CD14-positive monocyte (primary cell): Measurements from ENCODE around the gene TEAD1. TPM values are rescaled to one million over a fixed set of nuclear protein-coding genes. Genes with fewer than 3 reads are reported as not detected.

Experiments
- DNase-seq, 3 donors: peaks; one replicate each; pipeline ENCODE4 v3.0.0-alpha.2; 2011 to 2022
- H2AFZ ChIP-seq: 2 replicates; pipeline ENCODE4 v1.6.0; 2012; ENCODE audit warnings: mild to moderate bottlenecking, low read depth, low read length, inconsistent platforms; ENCODE audit not compliant: insufficient read depth, poor library complexity, severe bottlenecking
- H3K27ac ChIP-seq, 2 donors: 1 replicate in 1 of 2; 2 replicates in 1 of 2; pipeline ENCODE4 v1.5.1; 2012 to 2013; ENCODE audit warnings: low read length in 2 of 2, control low read depth in 1 of 2, inconsistent platforms in 1 of 2, low read depth in 1 of 2, mild to moderate bottlenecking in 1 of 2
- H3K27me3 ChIP-seq, 2 donors: one replicate each; pipeline versions ENCODE4 v1.6.0 to v1.6.1; 2011 to 2013; ENCODE audit warnings: low read length in 2 of 2; ENCODE audit not compliant: control insufficient read depth in 2 of 2, insufficient read depth in 2 of 2
- H3K36me3 ChIP-seq, 2 donors: replicated peaks in 1 of 2; 1 replicate in 1 of 2; 2 replicates in 1 of 2; pipeline versions ENCODE4 v1.5.1 to v1.6.1; 2012 to 2013; ENCODE audit warnings: low read length in 2 of 2, control low read depth in 1 of 2, inconsistent platforms in 1 of 2, mild to moderate bottlenecking in 1 of 2; ENCODE audit not compliant: insufficient read depth in 2 of 2, control insufficient read depth in 1 of 2
- H3K4me1 ChIP-seq, 2 donors: 1 replicate in 1 of 2; 2 replicates in 1 of 2; pipeline versions ENCODE4 v1.5.1 to v1.6.1; 2012 to 2013; ENCODE audit warnings: low read length in 2 of 2, control low read depth in 1 of 2, inconsistent platforms in 1 of 2, mild to moderate bottlenecking in 1 of 2, moderate library complexity in 1 of 2; ENCODE audit not compliant: insufficient read depth in 2 of 2, control insufficient read depth in 1 of 2
- H3K4me2 ChIP-seq: replicated peaks from 2 replicates; pipeline ENCODE3; 2012; ENCODE audit warnings: low read length, moderate library complexity, mild to moderate bottlenecking; ENCODE audit not compliant: poor library complexity, severe bottlenecking; ENCODE audit errors: extremely low read depth
- H3K4me3 ChIP-seq, 3 experiments: fragments of 200-600 bp in 1 of 3; sonication (generic) in 1 of 3; replicated peaks in 1 of 3; 1 replicate in 2 of 3; 2 replicates in 1 of 3; pipeline ENCODE4 v1.5.1; 2011 to 2013; ENCODE audit warnings: low read length in 3 of 3, mild to moderate bottlenecking in 3 of 3, control low read depth in 2 of 3, low read depth in 2 of 3, inconsistent platforms in 1 of 3, moderate library complexity in 1 of 3
- H3K79me2 ChIP-seq: 2 replicates; pipeline ENCODE4 v1.6.0; 2012; ENCODE audit warnings: mild to moderate bottlenecking, control low read depth, inconsistent platforms, low read length, moderate library complexity; ENCODE audit not compliant: insufficient read depth
- H3K9ac ChIP-seq: 2 replicates; pipeline ENCODE4 v1.6.0; 2017; ENCODE audit warnings: low read length, mild to moderate bottlenecking; ENCODE audit not compliant: insufficient read depth, poor library complexity, severe bottlenecking
- H3K9me3 ChIP-seq, 2 donors: replicated peaks in 1 of 2; 1 replicate in 1 of 2; 2 replicates in 1 of 2; pipeline versions ENCODE4 v1.5.1 to v1.6.1; 2012 to 2013; ENCODE audit warnings: low read length in 2 of 2, control low read depth in 1 of 2; ENCODE audit not compliant: control insufficient read depth in 1 of 2, insufficient read depth in 1 of 2
- H4K20me1 ChIP-seq: 2 replicates; pipeline ENCODE4 v1.6.0; 2012; ENCODE audit warnings: mild to moderate bottlenecking, low read length, control low read depth, moderate library complexity; ENCODE audit not compliant: insufficient read depth
- H3K27ac Mint-ChIP-seq, 7 donors: one replicate each; pipeline ENCODE4 v1.8.0; 2020; ENCODE audit warnings: mild to moderate bottlenecking in 7 of 7, mixed read lengths in 7 of 7, moderate library complexity in 6 of 7, inconsistent platforms in 2 of 7
- H3K27me3 Mint-ChIP-seq, 3 donors: one replicate each; pipeline ENCODE4 v1.8.0; 2021 to 2022; ENCODE audit warnings: low read depth in 3 of 3, mild to moderate bottlenecking in 3 of 3, mixed read lengths in 3 of 3, moderate library complexity in 3 of 3, inconsistent platforms in 1 of 3
- H3K36me3 Mint-ChIP-seq, 2 donors: one replicate each; pipeline ENCODE4 v1.8.0; 2020; ENCODE audit warnings: mixed read lengths in 2 of 2, inconsistent platforms in 1 of 2, mild to moderate bottlenecking in 1 of 2
- H3K4me1 Mint-ChIP-seq: one replicate; pipeline ENCODE4 v1.8.0; 2020; ENCODE audit warnings: mild to moderate bottlenecking, mixed read lengths
- H3K4me3 Mint-ChIP-seq, 2 donors: one replicate each; pipeline ENCODE4 v1.8.0; 2020; ENCODE audit warnings: mild to moderate bottlenecking in 2 of 2, mixed read lengths in 2 of 2, moderate library complexity in 1 of 2
- H3K9me3 Mint-ChIP-seq, 7 donors: one replicate each; pipeline ENCODE4 v1.8.0; 2020 to 2022; ENCODE audit warnings: mixed read lengths in 7 of 7, mild to moderate bottlenecking in 6 of 7, moderate library complexity in 6 of 7, inconsistent platforms in 2 of 7
- WGBS: methylation state at CpG from one replicate; pipeline ENCODE4 v1.1.5; 2013; ENCODE audit warnings: missing lambda C conversion rate; ENCODE audit not compliant: insufficient coverage; 5-methylcytosine and 5-hydroxymethylcytosine counted together
- intact Hi-C, 2 donors: fragments of 100-400 bp; cut with micrococcal nuclease; formaldehyde crosslinking; loops; one replicate each; pipeline versions ENCODE4 v1.15.0 to v1.15.1; 2023
- polyA plus RNA-seq, 3 donors: library from polyadenylated mRNA; depleted of rRNA in 1 of 3; unstranded in 2 of 3; stranded (reverse) in 1 of 3; fragments of 300-500 nt in 2 of 3; fragments of >200 nt in 1 of 3; fragmentation: Illumina TruSeq in 2 of 3; gene quantifications; 1 replicate in 2 of 3; 2 replicates in 1 of 3; pipeline ENCODE4 v1.2.3, GENCODE V29; 2012 to 2021
- TF ChIP-seq, protein P1 (sequence below): fragments of 200-600 bp; IDR thresholded peaks from one replicate; pipeline ENCODE4 v1.8.0; 2022; ENCODE audit warnings: antibody characterized with exemption, mild to moderate bottlenecking

Gene TEAD1
- polyA plus RNA-seq, 3 donors = not detected

DNA sequence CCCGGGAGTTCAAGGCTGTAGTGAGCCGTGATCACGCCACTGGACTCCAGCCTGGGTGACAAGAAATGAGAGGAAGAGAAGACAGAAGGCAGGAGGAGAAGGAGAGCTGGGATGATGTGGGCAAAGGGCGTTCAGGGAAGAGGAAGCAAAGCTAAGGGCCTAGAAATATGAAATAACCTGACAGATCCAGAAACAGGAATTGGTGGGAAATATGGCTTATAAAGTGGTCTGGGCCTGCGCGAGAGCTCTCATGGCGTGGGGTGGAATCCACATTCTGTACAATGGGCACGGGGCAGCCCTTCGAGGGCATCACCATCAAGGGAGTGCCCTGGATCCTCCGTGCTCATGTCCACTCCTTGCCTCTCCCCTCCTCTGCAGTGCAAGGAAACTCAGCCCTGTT lies 288.1 kb downstream of the TEAD1 start:
- no peak overlapping the region for H3K9ac ChIP-seq
- intact Hi-C loops = no loop called here
- Mint-ChIP-seq H3K4me3 (no peak overlapping the region), H3K36me3 (no peaks in the 10 kb centered on the region), H3K9me3 (no peaks in the 10 kb centered on the region), H3K27me3 (peaks cover 9 to 13% (median 10%) of the 10 kb centered on the region in 3 donors), H3K4me1 (no peaks in the 10 kb centered on the region), H3K27ac (no peak overlapping the region)
- H3K9me3 ChIP-seq = no peaks in the 10 kb centered on the region
- no peaks in the 10 kb centered on the region for H3K4me1 ChIP-seq
- no peaks in the 10 kb centered on the region for H4K20me1 ChIP-seq
- H2AFZ ChIP-seq = no peak overlapping the region
- H3K27me3 ChIP-seq = no peaks in the 10 kb centered on the region
- H3K4me2 ChIP-seq = no peak overlapping the region
- no peaks in the 10 kb centered on the region for H3K79me2 ChIP-seq
- no peak for DNase-seq
- H3K36me3 ChIP-seq = no peaks in the 10 kb centered on the region
- TF ChIP-seq, protein P1, sequence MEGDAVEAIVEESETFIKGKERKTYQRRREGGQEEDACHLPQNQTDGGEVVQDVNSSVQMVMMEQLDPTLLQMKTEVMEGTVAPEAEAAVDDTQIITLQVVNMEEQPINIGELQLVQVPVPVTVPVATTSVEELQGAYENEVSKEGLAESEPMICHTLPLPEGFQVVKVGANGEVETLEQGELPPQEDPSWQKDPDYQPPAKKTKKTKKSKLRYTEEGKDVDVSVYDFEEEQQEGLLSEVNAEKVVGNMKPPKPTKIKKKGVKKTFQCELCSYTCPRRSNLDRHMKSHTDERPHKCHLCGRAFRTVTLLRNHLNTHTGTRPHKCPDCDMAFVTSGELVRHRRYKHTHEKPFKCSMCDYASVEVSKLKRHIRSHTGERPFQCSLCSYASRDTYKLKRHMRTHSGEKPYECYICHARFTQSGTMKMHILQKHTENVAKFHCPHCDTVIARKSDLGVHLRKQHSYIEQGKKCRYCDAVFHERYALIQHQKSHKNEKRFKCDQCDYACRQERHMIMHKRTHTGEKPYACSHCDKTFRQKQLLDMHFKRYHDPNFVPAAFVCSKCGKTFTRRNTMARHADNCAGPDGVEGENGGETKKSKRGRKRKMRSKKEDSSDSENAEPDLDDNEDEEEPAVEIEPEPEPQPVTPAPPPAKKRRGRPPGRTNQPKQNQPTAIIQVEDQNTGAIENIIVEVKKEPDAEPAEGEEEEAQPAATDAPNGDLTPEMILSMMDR = no peak
- H3K27ac ChIP-seq = no peak overlapping the region
- H3K4me3 ChIP-seq = no peak overlapping the region
- 91% methylated on average over 6 of the region's 10 CpGs for WGBS

DNA sequence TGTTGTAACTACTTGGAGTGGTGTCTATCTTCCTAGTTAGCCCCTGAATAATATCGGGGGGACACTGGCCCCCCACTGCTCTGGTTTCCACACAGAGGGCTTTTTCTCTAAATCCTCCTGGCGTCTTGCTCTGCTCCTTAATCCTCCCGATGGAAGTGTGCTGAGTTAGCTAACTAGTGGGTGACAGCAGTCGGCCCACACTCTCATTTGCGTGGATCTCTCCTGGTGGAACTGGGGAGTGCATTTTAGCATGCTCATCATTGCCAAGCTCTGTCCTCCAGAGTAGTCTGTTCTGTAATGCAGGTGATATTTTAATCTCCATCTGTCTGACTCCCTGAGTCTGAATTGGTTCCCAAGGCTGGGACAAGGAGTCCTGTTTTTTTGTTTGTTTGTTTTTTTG lies 288.8 kb downstream of the TEAD1 start:
- peaks cover 6 to 11% (median 11%) of the 10 kb centered on the region in 3 donors for H3K27me3 Mint-ChIP-seq
- Histone ChIP-seq H3K79me2 (no peaks in the 10 kb centered on the region), H3K9me3 (no peaks in the 10 kb centered on the region), H2AFZ (no peak overlapping the region), H3K4me3 (no peak overlapping the region), H3K4me2 (no peak overlapping the region), H4K20me1 (no peaks in the 10 kb centered on the region), H3K27ac (no peak overlapping the region), H3K9ac (no peak overlapping the region), H3K36me3 (no peaks in the 10 kb centered on the region), H3K27me3 (no peaks in the 10 kb centered on the region), H3K4me1 (no peaks in the 10 kb centered on the region)
- intact Hi-C loops = no loop called here
- no peak overlapping the region for H3K27ac Mint-ChIP-seq
- H3K36me3 Mint-ChIP-seq = no peaks in the 10 kb centered on the region
- no peak overlapping the region for H3K4me3 Mint-ChIP-seq
- no peaks in the 10 kb centered on the region for H3K4me1 Mint-ChIP-seq
- TF ChIP-seq, protein P1 = no peak
- 90% methylated on average over 2 of the region's 5 CpGs for WGBS
- no peaks in the 10 kb centered on the region for H3K9me3 Mint-ChIP-seq
- no peak for DNase-seq
